Neural progenitor cell (in vitro differentiated cells): ENCODE results near the gene PARD3B. TPM values are rescaled to one million over a fixed set of nuclear protein-coding genes. Genes with fewer than 3 reads are reported as not detected.

Source experiments
- DNase-seq: peaks from one replicate; pipeline ENCODE4 v3.0.0-alpha.2; 2016; ENCODE audit warnings: low spot score
- H2AFZ ChIP-seq: fragments of 200-600 bp; sonication (generic); replicated peaks from 2 replicates; pipeline ENCODE4 v1.6.1; 2016; ENCODE audit warnings: antibody characterized with exemption
- H3F3A ChIP-seq: fragments of 200-600 bp; sonication (generic); 2 replicates; pipeline ENCODE4 v1.6.1; 2016; ENCODE audit warnings: antibody characterized with exemption, low read depth
- H3K27ac ChIP-seq: fragments of 200-600 bp; sonication (generic); 2 replicates; pipeline ENCODE4 v1.5.1; 2016; ENCODE audit warnings: mild to moderate bottlenecking
- H3K27me3 ChIP-seq: fragments of 200-600 bp; sonication (generic); 2 replicates; pipeline ENCODE4 v1.6.1; 2016; ENCODE audit warnings: mild to moderate bottlenecking, moderate library complexity
- H3K36me3 ChIP-seq: fragments of 200-600 bp; sonication (generic); 2 replicates; pipeline ENCODE4 v1.5.1; 2016
- H3K4me1 ChIP-seq: fragments of 200-600 bp; sonication (generic); 2 replicates; pipeline ENCODE4 v1.6.1; 2016; ENCODE audit warnings: mixed run types
- H3K4me2 ChIP-seq: fragments of 200-600 bp; sonication (generic); 2 replicates; pipeline ENCODE4 v1.6.1; 2016
- H3K4me3 ChIP-seq: fragments of 200-600 bp; sonication (generic); 2 replicates; pipeline ENCODE4 v1.5.1; 2016
- H3K79me2 ChIP-seq: fragments of 200-600 bp; sonication (generic); 2 replicates; pipeline ENCODE4 v1.6.1; 2016; ENCODE audit warnings: low read depth
- H3K9ac ChIP-seq: fragments of 200-600 bp; sonication (generic); 2 replicates; pipeline ENCODE4 v1.6.1; 2016
- H3K9me3 ChIP-seq: fragments of 200-600 bp; sonication (generic); 2 replicates; pipeline ENCODE4 v1.5.1; 2016; ENCODE audit warnings: low read depth
- H4K20me1 ChIP-seq: fragments of 200-600 bp; sonication (generic); 2 replicates; pipeline ENCODE4 v1.6.1; 2016; ENCODE audit warnings: low read depth
- H3K27ac Mint-ChIP-seq: 3 replicates; pipeline ENCODE4 v1.8.0; 2021; ENCODE audit warnings: mixed read lengths
- H3K27me3 Mint-ChIP-seq: 2 replicates; pipeline ENCODE4 v1.8.0; 2022; ENCODE audit warnings: low read depth, mild to moderate bottlenecking, inconsistent platforms, moderate library complexity, mixed read lengths; ENCODE audit not compliant: insufficient read depth
- H3K36me3 Mint-ChIP-seq: 3 replicates; pipeline ENCODE4 v1.8.0; 2021; ENCODE audit warnings: mixed read lengths
- H3K4me1 Mint-ChIP-seq: 3 replicates; pipeline ENCODE4 v1.8.0; 2021; ENCODE audit warnings: mixed read lengths
- H3K4me3 Mint-ChIP-seq: 3 replicates; pipeline ENCODE4 v1.8.0; 2021; ENCODE audit warnings: mild to moderate bottlenecking, moderate library complexity, mixed read lengths
- H3K9me3 Mint-ChIP-seq: 3 replicates; pipeline ENCODE4 v1.8.0; 2020; ENCODE audit warnings: mixed read lengths
- EZH2 ChIP-seq: fragments of 200-600 bp; sonication (generic); IDR thresholded peaks from 2 replicates; pipeline ENCODE4 v1.6.1; 2017; ENCODE audit warnings: antibody characterized with exemption, mild to moderate bottlenecking, moderate library complexity
- EZH2phosphoT487 ChIP-seq: fragments of 200-600 bp; sonication (generic); IDR thresholded peaks from 2 replicates; pipeline ENCODE4 v1.6.1; 2017; ENCODE audit warnings: antibody characterized with exemption
- total RNA-seq: library from RNA; depleted of rRNA; stranded (reverse); fragments of >200 nt; gene quantifications from 2 replicates; pipeline ENCODE4 v1.2.3, GENCODE V29; 2015; ENCODE audit warnings: low replicate concordance
- TF ChIP-seq, protein P1 (sequence below): fragments of 200-600 bp; sonication (generic); IDR thresholded peaks from 2 replicates; pipeline ENCODE4 v1.5.1; 2017; ENCODE audit warnings: antibody characterized with exemption, mild to moderate bottlenecking

The PARD3B gene
- total RNA-seq, 1 donor from 2014 or later: 8.4 TPM

DNA sequence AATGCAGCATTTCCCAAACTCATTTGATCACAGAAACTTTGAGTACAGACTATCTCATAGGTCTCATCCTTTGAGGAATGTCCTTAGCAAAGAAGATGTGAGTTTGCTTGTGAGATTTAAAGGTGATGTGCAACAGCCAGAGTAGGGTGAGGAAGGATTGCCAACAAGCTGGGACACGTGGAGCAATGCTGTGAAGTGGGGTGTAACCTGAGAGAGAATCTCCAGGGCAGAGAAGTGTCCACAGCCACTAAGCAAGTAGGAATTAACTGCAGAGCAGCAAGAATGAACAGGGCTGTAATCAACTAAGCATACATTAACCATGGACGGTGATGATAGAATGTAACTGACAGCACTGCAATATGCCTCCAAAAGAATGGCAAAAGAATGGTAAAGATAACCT is 667.1 kb downstream of the PARD3B start:
- Mint-ChIP-seq H3K27me3 (no peaks in the 10 kb centered on the region), H3K36me3 (no peaks in the 10 kb centered on the region), H3K4me3 (no peak overlapping the region), H3K4me1 (no peaks in the 10 kb centered on the region), H3K27ac (no peak overlapping the region), H3K9me3 (no peaks in the 10 kb centered on the region)
- Histone ChIP-seq H3K4me1 (peaks cover 17% of the 10 kb centered on the region), H3K9me3 (no peaks in the 10 kb centered on the region), H3K4me3 (no peak overlapping the region), H3K79me2 (no peaks in the 10 kb centered on the region), H3K4me2 (no peak overlapping the region), H4K20me1 (no peaks in the 10 kb centered on the region), H3K36me3 (no peaks in the 10 kb centered on the region), H3K27me3 (no peaks in the 10 kb centered on the region), H3K27ac (no peak overlapping the region), H3F3A (no peaks in the 10 kb centered on the region), H2AFZ (no peak overlapping the region), H3K9ac (no peak overlapping the region)
- DNase-seq: no peak
- TF ChIP-seq, protein P1, sequence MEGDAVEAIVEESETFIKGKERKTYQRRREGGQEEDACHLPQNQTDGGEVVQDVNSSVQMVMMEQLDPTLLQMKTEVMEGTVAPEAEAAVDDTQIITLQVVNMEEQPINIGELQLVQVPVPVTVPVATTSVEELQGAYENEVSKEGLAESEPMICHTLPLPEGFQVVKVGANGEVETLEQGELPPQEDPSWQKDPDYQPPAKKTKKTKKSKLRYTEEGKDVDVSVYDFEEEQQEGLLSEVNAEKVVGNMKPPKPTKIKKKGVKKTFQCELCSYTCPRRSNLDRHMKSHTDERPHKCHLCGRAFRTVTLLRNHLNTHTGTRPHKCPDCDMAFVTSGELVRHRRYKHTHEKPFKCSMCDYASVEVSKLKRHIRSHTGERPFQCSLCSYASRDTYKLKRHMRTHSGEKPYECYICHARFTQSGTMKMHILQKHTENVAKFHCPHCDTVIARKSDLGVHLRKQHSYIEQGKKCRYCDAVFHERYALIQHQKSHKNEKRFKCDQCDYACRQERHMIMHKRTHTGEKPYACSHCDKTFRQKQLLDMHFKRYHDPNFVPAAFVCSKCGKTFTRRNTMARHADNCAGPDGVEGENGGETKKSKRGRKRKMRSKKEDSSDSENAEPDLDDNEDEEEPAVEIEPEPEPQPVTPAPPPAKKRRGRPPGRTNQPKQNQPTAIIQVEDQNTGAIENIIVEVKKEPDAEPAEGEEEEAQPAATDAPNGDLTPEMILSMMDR: no peak
- TF ChIP-seq EZH2 (no peak), EZH2phosphoT487 (no peak)

DNA sequence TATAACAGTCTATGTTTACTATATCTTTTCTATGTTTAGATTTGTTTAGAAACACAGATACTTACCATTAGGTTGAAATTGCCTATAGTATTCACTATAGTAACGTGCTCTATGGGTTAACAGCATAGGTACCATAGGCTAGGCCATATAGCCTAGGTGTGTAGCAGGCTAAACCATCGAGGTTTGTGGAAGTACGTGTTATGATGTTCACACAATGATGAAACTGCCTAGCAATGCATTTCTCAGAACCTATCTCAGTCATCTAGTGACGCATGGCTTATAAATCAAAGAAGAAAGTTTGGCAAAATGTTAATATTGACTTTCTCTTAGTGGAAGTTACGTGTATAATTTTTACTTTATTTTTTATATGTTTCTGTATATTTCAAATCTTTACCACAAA is 670.8 kb downstream of the PARD3B start:
- Histone ChIP-seq H3F3A (no peaks in the 10 kb centered on the region), H2AFZ (no peak overlapping the region), H3K4me1 (peaks cover 17% of the 10 kb centered on the region), H3K27me3 (no peaks in the 10 kb centered on the region), H3K4me3 (no peak overlapping the region), H3K4me2 (no peak overlapping the region), H3K79me2 (no peaks in the 10 kb centered on the region), H3K9me3 (no peaks in the 10 kb centered on the region), H3K36me3 (no peaks in the 10 kb centered on the region), H3K27ac (no peak overlapping the region), H3K9ac (no peak overlapping the region), H4K20me1 (no peaks in the 10 kb centered on the region)
- TF ChIP-seq, protein P1: no peak
- H3K27me3 Mint-ChIP-seq: no peaks in the 10 kb centered on the region
- H3K36me3 Mint-ChIP-seq: no peaks in the 10 kb centered on the region
- H3K4me1 Mint-ChIP-seq: no peaks in the 10 kb centered on the region
- no peak for DNase-seq
- no peaks in the 10 kb centered on the region for H3K9me3 Mint-ChIP-seq
- no peak overlapping the region for H3K4me3 Mint-ChIP-seq
- no peak overlapping the region for H3K27ac Mint-ChIP-seq

DNA sequence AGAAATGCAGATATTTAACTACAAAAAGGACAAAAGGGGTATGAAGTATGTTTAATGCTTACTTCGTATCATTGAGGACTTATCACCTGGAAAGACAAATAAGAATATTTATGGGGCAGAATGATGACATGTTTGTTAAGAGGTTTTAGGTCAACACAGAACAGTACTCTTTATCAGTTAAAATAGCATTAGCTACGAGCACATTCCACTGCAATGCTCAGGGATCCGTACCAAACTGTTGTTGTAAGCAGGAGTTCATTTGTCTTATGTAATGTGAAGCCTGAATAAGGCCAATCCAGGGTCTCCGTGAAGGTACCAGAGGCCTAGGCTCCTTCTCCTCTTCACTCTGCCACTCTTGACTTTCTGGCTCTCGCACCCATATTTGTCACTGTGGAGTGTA is 671.3 kb downstream of the PARD3B start:
- no peak overlapping the region for H3K27ac Mint-ChIP-seq
- no peaks in the 10 kb centered on the region for H3K27me3 ChIP-seq
- no peaks in the 10 kb centered on the region for H3F3A ChIP-seq
- no peaks in the 10 kb centered on the region for H3K36me3 Mint-ChIP-seq
- H3K9ac ChIP-seq: no peak overlapping the region
- H3K36me3 ChIP-seq: no peaks in the 10 kb centered on the region
- H3K27me3 Mint-ChIP-seq: no peaks in the 10 kb centered on the region
- H2AFZ ChIP-seq: no peak overlapping the region
- H3K4me1 ChIP-seq: peaks cover 13% of the 10 kb centered on the region
- no peak overlapping the region for H3K27ac ChIP-seq
- H3K4me2 ChIP-seq: no peak overlapping the region
- DNase-seq: no peak
- TF ChIP-seq, protein P1: no peak
- TF ChIP-seq EZH2: no peak
- no peak for TF ChIP-seq EZH2phosphoT487
- H3K4me3 Mint-ChIP-seq: no peak overlapping the region
- no peaks in the 10 kb centered on the region for H3K79me2 ChIP-seq
- no peaks in the 10 kb centered on the region for H3K9me3 ChIP-seq
- no peak overlapping the region for H3K4me3 ChIP-seq
- no peaks in the 10 kb centered on the region for H3K9me3 Mint-ChIP-seq
- no peaks in the 10 kb centered on the region for H4K20me1 ChIP-seq
- H3K4me1 Mint-ChIP-seq: no peaks in the 10 kb centered on the region

DNA sequence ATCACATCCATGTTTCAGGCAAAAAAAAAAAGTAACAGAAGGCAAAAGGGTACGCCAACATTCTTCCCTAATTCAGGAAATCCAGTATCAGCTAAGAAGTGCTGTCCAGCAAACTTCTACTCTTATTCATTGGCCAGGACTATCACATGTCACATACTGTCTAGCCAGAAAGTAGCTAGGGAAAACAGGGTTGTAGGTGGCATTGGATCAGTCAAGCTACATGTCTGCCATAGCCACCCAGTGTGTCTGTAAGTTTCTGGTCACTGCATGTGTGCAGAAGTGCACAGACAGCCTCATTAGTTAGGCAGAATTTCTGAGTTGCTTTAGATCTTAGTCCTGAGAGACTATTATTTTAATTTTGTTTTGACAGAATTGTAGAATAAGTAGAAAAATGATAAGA is 671.7 kb downstream of the PARD3B start:
- H3K4me3 Mint-ChIP-seq: no peak overlapping the region

More for the DNA sequence above, 671.7 kb downstream of the PARD3B start:
- H3K27ac Mint-ChIP-seq: no peak overlapping the region
- Histone ChIP-seq H3K9ac (no peak overlapping the region), H3K27me3 (no peaks in the 10 kb centered on the region), H3K4me1 (peaks cover 9% of the 10 kb centered on the region), H3K4me3 (no peak overlapping the region), H4K20me1 (no peaks in the 10 kb centered on the region), H3K9me3 (no peaks in the 10 kb centered on the region), H3K36me3 (no peaks in the 10 kb centered on the region), H3K4me2 (no peak overlapping the region), H3K27ac (no peak overlapping the region), H3F3A (no peaks in the 10 kb centered on the region), H3K79me2 (no peaks in the 10 kb centered on the region), H2AFZ (no peak overlapping the region)
- H3K36me3 Mint-ChIP-seq: no peaks in the 10 kb centered on the region
- H3K27me3 Mint-ChIP-seq: no peaks in the 10 kb centered on the region
- DNase-seq: no peak
- no peaks in the 10 kb centered on the region for H3K9me3 Mint-ChIP-seq
- peaks cover 1% of the 10 kb centered on the region for H3K4me1 Mint-ChIP-seq
- TF ChIP-seq EZH2 (no peak), EZH2phosphoT487 (no peak)
- TF ChIP-seq, protein P1: no peak
